Medulla oblongata (tissue), 1 donor: ENCODE results near the gene CACNA2D3.
A peak's percentile ranks its signal among the peaks of the same experiment; 100 is the strongest.
"Not testable (repeated sequence)": the region's sequence is repeated elsewhere in the genome, so short reads cannot be mapped to it uniquely, and the experiment has no call there.

Experiments used
- DNase-seq: peaks from one replicate; pipeline ENCODE4 v3.0.0-alpha.2; 2015; ENCODE audit errors: extremely low spot score

The CACNA2D3 gene

GRCh38 chr3:54464554-54464953 is 342.2 kb downstream of the CACNA2D3 start:
- DNase-seq, result not testable (repeated sequence)

- DNase-seq, result no peak
Measured at GRCh38 chr3:54476891-54477290, 354.5 kb downstream of the CACNA2D3 start.

GRCh38 chr3:54481606-54482365 is 359.4 kb downstream of the CACNA2D3 start:
- no peak for DNase-seq

- no peak for DNase-seq
Measured at GRCh38 chr3:54484334-54484733, 362.0 kb downstream of the CACNA2D3 start.

GRCh38 chr3:54486317-54486716 is 364.0 kb downstream of the CACNA2D3 start:
- DNase-seq, result no peak

- DNase-seq, result no peak
Measured at GRCh38 chr3:54488297-54488696, 365.9 kb downstream of the CACNA2D3 start.

- no peak for DNase-seq
Measured at GRCh38 chr3:54494209-54494608, 371.9 kb downstream of the CACNA2D3 start.

GRCh38 chr3:54506603-54507002 is 384.3 kb downstream of the CACNA2D3 start:
- no peak for DNase-seq

- no peak for DNase-seq
Measured at GRCh38 chr3:54507876-54508460, 385.6 kb downstream of the CACNA2D3 start.

GRCh38 chr3:54510506-54510905 is 388.2 kb downstream of the CACNA2D3 start:
- no peak for DNase-seq

- no peak for DNase-seq
Measured at GRCh38 chr3:54511766-54512365, 389.5 kb downstream of the CACNA2D3 start.

GRCh38 chr3:54514006-54514405 is 391.7 kb downstream of the CACNA2D3 start:
- no peak for DNase-seq

- no peak for DNase-seq
Measured at GRCh38 chr3:54514416-54514815, 392.1 kb downstream of the CACNA2D3 start.

- DNase-seq, result no peak
Measured at GRCh38 chr3:54515441-54516213, 393.3 kb downstream of the CACNA2D3 start.

- no peak for DNase-seq
Measured at GRCh38 chr3:54517424-54517823, 395.1 kb downstream of the CACNA2D3 start.

GRCh38 chr3:54518011-54518675 is 395.8 kb downstream of the CACNA2D3 start:
- DNase-seq, result no peak

- no peak for DNase-seq
Measured at GRCh38 chr3:54519493-54519892, 397.1 kb downstream of the CACNA2D3 start.

GRCh38 chr3:54520060-54520459 is 397.7 kb downstream of the CACNA2D3 start:
- no peak for DNase-seq

GRCh38 chr3:54527521-54527920 is 405.2 kb downstream of the CACNA2D3 start:
- peak; percentile 4 for DNase-seq

GRCh38 chr3:54527953-54528352 is 405.6 kb downstream of the CACNA2D3 start:
- DNase-seq, result no peak

- DNase-seq, result no peak
Measured at GRCh38 chr3:54528668-54529067, 406.3 kb downstream of the CACNA2D3 start.

- no peak for DNase-seq
Measured at GRCh38 chr3:54530091-54530490, 407.7 kb downstream of the CACNA2D3 start.
